NT2/D1 (cell line): ENCODE measurements around the gene DMD.

ENCODE experiments used
- DNase-seq: peaks from one replicate; pipeline ENCODE4 v3.0.0-alpha.2; 2011; ENCODE audit warnings: low read depth, low spot score
- H3K27me3 ChIP-seq: 2 replicates; pipeline ENCODE4 v1.6.0; 2011; ENCODE audit warnings: mild to moderate bottlenecking; ENCODE audit not compliant: insufficient read length, insufficient read depth
- H3K36me3 ChIP-seq: 2 replicates; pipeline ENCODE4 v1.6.1; 2011; ENCODE audit warnings: mild to moderate bottlenecking, low read length, mixed read lengths; ENCODE audit not compliant: insufficient read depth, insufficient read length
- H3K4me1 ChIP-seq: 2 replicates; pipeline ENCODE4 v1.5.1; 2011; ENCODE audit not compliant: insufficient read depth, insufficient read length
- H3K4me3 ChIP-seq: 2 replicates; pipeline ENCODE4 v1.5.1; 2011; ENCODE audit warnings: low read depth; ENCODE audit not compliant: insufficient read length
- H3K9ac ChIP-seq: 2 replicates; pipeline ENCODE4 v1.6.0; 2011; ENCODE audit warnings: low read depth; ENCODE audit not compliant: insufficient read length
- H3K9me3 ChIP-seq: 2 replicates; pipeline ENCODE4 v1.5.1; 2011; ENCODE audit warnings: mild to moderate bottlenecking, low read length; ENCODE audit not compliant: insufficient read depth
- SUZ12 ChIP-seq: IDR thresholded peaks from 2 replicates; pipeline ENCODE4 v1.6.1; 2011; ENCODE audit not compliant: insufficient read length, insufficient read depth; ENCODE audit errors: extremely low read depth
- YY1 ChIP-seq: IDR thresholded peaks from 2 replicates; pipeline ENCODE4 v1.6.1; 2011; ENCODE audit not compliant: insufficient read length, insufficient read depth
- ZNF274 ChIP-seq: IDR thresholded peaks from 2 replicates; pipeline ENCODE4 v1.6.1; 2011; ENCODE audit warnings: mild to moderate bottlenecking, low read depth, low read length

Gene DMD

GRCh38 chrX:31429915-31430314 is 1781.4 kb downstream of the DMD start:
- Histone ChIP-seq H3K4me1 (no peaks in the 10 kb centered on the region), H3K27me3 (no peaks in the 10 kb centered on the region), H3K9me3 (no peaks in the 10 kb centered on the region), H3K4me3 (no peak overlapping the region), H3K36me3 (no peaks in the 10 kb centered on the region), H3K9ac (no peak overlapping the region)
- DNase-seq, result no peak
- TF ChIP-seq YY1 (no peak), SUZ12 (no peak), ZNF274 (no peak)

- H3K4me1 ChIP-seq, result no peaks in the 10 kb centered on the region
- H3K9me3 ChIP-seq, result no peaks in the 10 kb centered on the region
- no peak for TF ChIP-seq YY1
- no peak for TF ChIP-seq ZNF274
- no peak for TF ChIP-seq SUZ12
- no peaks in the 10 kb centered on the region for H3K36me3 ChIP-seq
- no peak overlapping the region for H3K4me3 ChIP-seq
- no peak overlapping the region for H3K9ac ChIP-seq
- H3K27me3 ChIP-seq, result no peaks in the 10 kb centered on the region
- DNase-seq, result peak; percentile 9
Measured at GRCh38 chrX:31423609-31424189, 1787.7 kb downstream of the DMD start.

GRCh38 chrX:31421441-31421840 is 1789.9 kb downstream of the DMD start:
- DNase-seq, result no peak
- no peak overlapping the region for H3K4me3 ChIP-seq
- H3K9me3 ChIP-seq, result no peaks in the 10 kb centered on the region
- H3K9ac ChIP-seq, result no peak overlapping the region
- no peaks in the 10 kb centered on the region for H3K36me3 ChIP-seq
- no peak for TF ChIP-seq SUZ12
- no peak for TF ChIP-seq YY1
- no peak for TF ChIP-seq ZNF274
- H3K27me3 ChIP-seq, result no peaks in the 10 kb centered on the region
- no peaks in the 10 kb centered on the region for H3K4me1 ChIP-seq

GRCh38 chrX:31420711-31421151 is 1790.6 kb downstream of the DMD start:
- Histone ChIP-seq H3K4me3 (no peak overlapping the region), H3K9ac (no peak overlapping the region), H3K27me3 (no peaks in the 10 kb centered on the region), H3K36me3 (no peaks in the 10 kb centered on the region), H3K4me1 (no peaks in the 10 kb centered on the region), H3K9me3 (no peaks in the 10 kb centered on the region)
- TF ChIP-seq SUZ12 (no peak), ZNF274 (no peak), YY1 (no peak)
- no peak for DNase-seq

GRCh38 chrX:31420302-31420701 is 1791.0 kb downstream of the DMD start:
- Histone ChIP-seq H3K9me3 (no peaks in the 10 kb centered on the region), H3K4me3 (no peak overlapping the region), H3K27me3 (no peaks in the 10 kb centered on the region), H3K36me3 (no peaks in the 10 kb centered on the region), H3K9ac (no peak overlapping the region), H3K4me1 (no peaks in the 10 kb centered on the region)
- DNase-seq, result no peak
- TF ChIP-seq SUZ12 (no peak), ZNF274 (no peak), YY1 (no peak)

- H3K27me3 ChIP-seq, result no peaks in the 10 kb centered on the region
- no peaks in the 10 kb centered on the region for H3K9me3 ChIP-seq
- H3K4me1 ChIP-seq, result no peaks in the 10 kb centered on the region
- H3K4me3 ChIP-seq, result no peak overlapping the region
- H3K9ac ChIP-seq, result no peak overlapping the region
- no peak for DNase-seq
- no peaks in the 10 kb centered on the region for H3K36me3 ChIP-seq
- TF ChIP-seq YY1 (no peak), ZNF274 (no peak), SUZ12 (no peak)
Measured at GRCh38 chrX:31397119-31397518, 1814.2 kb downstream of the DMD start.

- H3K9ac ChIP-seq, result no peak overlapping the region
- H3K4me3 ChIP-seq, result no peak overlapping the region
- H3K27me3 ChIP-seq, result no peaks in the 10 kb centered on the region
- DNase-seq, result no peak
- no peaks in the 10 kb centered on the region for H3K9me3 ChIP-seq
- no peaks in the 10 kb centered on the region for H3K4me1 ChIP-seq
- no peaks in the 10 kb centered on the region for H3K36me3 ChIP-seq
- TF ChIP-seq SUZ12 (no peak), ZNF274 (no peak), YY1 (no peak)
Measured at GRCh38 chrX:31392513-31392912, 1818.8 kb downstream of the DMD start.

- TF ChIP-seq SUZ12, result no peak
- no peak for TF ChIP-seq YY1
- TF ChIP-seq ZNF274, result no peak
- no peaks in the 10 kb centered on the region for H3K36me3 ChIP-seq
- H3K4me3 ChIP-seq, result no peak overlapping the region
- DNase-seq, result no peak
- H3K4me1 ChIP-seq, result no peaks in the 10 kb centered on the region
- H3K27me3 ChIP-seq, result no peaks in the 10 kb centered on the region
- no peaks in the 10 kb centered on the region for H3K9me3 ChIP-seq
- H3K9ac ChIP-seq, result no peak overlapping the region
Measured at GRCh38 chrX:31388946-31389345, 1822.4 kb downstream of the DMD start.
